Measurements from ENCODE around the gene TYK2.

DNA sequence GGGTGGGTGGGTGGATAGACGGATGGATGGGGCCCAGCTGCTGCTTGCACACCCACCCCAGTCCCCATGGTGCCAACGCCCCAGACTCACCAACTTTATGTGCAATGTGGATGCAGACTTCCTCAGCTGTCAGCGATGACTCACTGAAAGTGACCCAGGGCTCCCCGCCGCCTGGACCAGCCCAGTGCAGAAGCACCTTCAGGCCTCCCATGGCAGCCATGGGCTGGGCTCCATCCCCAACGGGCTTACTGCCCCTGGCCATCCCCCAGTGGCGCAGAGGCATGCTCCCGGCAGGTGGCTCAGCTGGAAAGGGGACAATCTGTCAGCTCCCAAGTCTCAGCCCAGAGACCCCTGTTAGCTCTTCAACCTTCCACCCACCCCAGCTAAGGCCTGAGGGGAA is 2.2 kb downstream of the TYK2 start:
- TF ChIP-seq, protein P1, sequence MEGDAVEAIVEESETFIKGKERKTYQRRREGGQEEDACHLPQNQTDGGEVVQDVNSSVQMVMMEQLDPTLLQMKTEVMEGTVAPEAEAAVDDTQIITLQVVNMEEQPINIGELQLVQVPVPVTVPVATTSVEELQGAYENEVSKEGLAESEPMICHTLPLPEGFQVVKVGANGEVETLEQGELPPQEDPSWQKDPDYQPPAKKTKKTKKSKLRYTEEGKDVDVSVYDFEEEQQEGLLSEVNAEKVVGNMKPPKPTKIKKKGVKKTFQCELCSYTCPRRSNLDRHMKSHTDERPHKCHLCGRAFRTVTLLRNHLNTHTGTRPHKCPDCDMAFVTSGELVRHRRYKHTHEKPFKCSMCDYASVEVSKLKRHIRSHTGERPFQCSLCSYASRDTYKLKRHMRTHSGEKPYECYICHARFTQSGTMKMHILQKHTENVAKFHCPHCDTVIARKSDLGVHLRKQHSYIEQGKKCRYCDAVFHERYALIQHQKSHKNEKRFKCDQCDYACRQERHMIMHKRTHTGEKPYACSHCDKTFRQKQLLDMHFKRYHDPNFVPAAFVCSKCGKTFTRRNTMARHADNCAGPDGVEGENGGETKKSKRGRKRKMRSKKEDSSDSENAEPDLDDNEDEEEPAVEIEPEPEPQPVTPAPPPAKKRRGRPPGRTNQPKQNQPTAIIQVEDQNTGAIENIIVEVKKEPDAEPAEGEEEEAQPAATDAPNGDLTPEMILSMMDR (IDR thresholded peaks at IDR 0.05), result no peak
- no peak for TF ChIP-seq POLR2A (IDR thresholded peaks at IDR 0.05)
